Measurements from ENCODE around the gene PLSCR2.

PLSCR2 gene

GRCh38 chr3:146507331-146508120, 38.2 kb upstream of the PLSCR2 start:
- TF ChIP-seq NFRKB (IDR thresholded peaks at IDR 0.05) (no peak), FOXK2 (IDR thresholded peaks at IDR 0.05) (no peak)
- CTCF ChIA-PET, result no interaction called here
- POLR2A ChIA-PET, result no interaction called here
- DNase-seq (ENCODE audit: extremely low spot score), result no peak

GRCh38 chr3:146505516-146505915, 36.2 kb upstream of the PLSCR2 start:
- no peak for DNase-seq (ENCODE audit: extremely low spot score)
- CTCF ChIA-PET, result no interaction called here

GRCh38 chr3:146504498-146505197, 35.3 kb upstream of the PLSCR2 start:
- TF ChIP-seq HDGF (IDR thresholded peaks at IDR 0.05; ENCODE audit: borderline replicate concordance), result no peak

More at GRCh38 chr3:146505516-146505915, 36.2 kb upstream of the PLSCR2 start:
- no peak for TF ChIP-seq PKNOX1 (IDR thresholded peaks at IDR 0.05)
- no peak for TF ChIP-seq FOXM1 (IDR thresholded peaks at IDR 0.05; ENCODE audit: borderline replicate concordance)
- TF ChIP-seq L3MBTL2 (conservative IDR thresholded peaks at IDR 0.05), result no peak
- no peak for TF ChIP-seq SP1 (IDR thresholded peaks at IDR 0.05)
- TF ChIP-seq SUZ12 (IDR thresholded peaks at IDR 0.05), result no peak
- TF ChIP-seq CTBP1 (IDR thresholded peaks at IDR 0.05; ENCODE audit: borderline replicate concordance), result no peak
- no peak for TF ChIP-seq ZNF384 (IDR thresholded peaks at IDR 0.05)
- no peak for TF ChIP-seq FOXK2 (IDR thresholded peaks at IDR 0.05)
- TF ChIP-seq LEF1 (IDR thresholded peaks at IDR 0.05; ENCODE audit: borderline replicate concordance), result no peak
- no peak for TF ChIP-seq NFRKB (IDR thresholded peaks at IDR 0.05)
- TF ChIP-seq ELF4 (IDR thresholded peaks at IDR 0.05), result no peak
- no peak for TF ChIP-seq BHLHE40 (IDR thresholded peaks at IDR 0.05; ENCODE audit: borderline replicate concordance)
- no peak for TF ChIP-seq ARNT (IDR thresholded peaks at IDR 0.05)
- no peak for TF ChIP-seq HDGF (IDR thresholded peaks at IDR 0.05; ENCODE audit: borderline replicate concordance)
- no peak for TF ChIP-seq FOXA1 (IDR thresholded peaks at IDR 0.05)
- no peak for TF ChIP-seq TARDBP (IDR thresholded peaks at IDR 0.05)
- POLR2A ChIA-PET, result no interaction called here

GRCh38 chr3:146503461-146504202, 34.3 kb upstream of the PLSCR2 start:
- ChIA-PET CTCF (no interaction called here), POLR2A (no interaction called here)
- TF ChIP-seq ARNT (IDR thresholded peaks at IDR 0.05) (no peak), ZNF384 (IDR thresholded peaks at IDR 0.05) (no peak), FOXK2 (IDR thresholded peaks at IDR 0.05) (no peak), SUZ12 (IDR thresholded peaks at IDR 0.05) (no peak), TARDBP (IDR thresholded peaks at IDR 0.05) (no peak), FOXM1 (IDR thresholded peaks at IDR 0.05; ENCODE audit: borderline replicate concordance) (no peak), BHLHE40 (IDR thresholded peaks at IDR 0.05; ENCODE audit: borderline replicate concordance) (no peak), CTBP1 (IDR thresholded peaks at IDR 0.05; ENCODE audit: borderline replicate concordance) (no peak), L3MBTL2 (conservative IDR thresholded peaks at IDR 0.05) (no peak), HDGF (IDR thresholded peaks at IDR 0.05; ENCODE audit: borderline replicate concordance) (no peak), LEF1 (IDR thresholded peaks at IDR 0.05; ENCODE audit: borderline replicate concordance) (no peak)

More at GRCh38 chr3:146504498-146505197, 35.3 kb upstream of the PLSCR2 start:
- ChIA-PET CTCF (no interaction called here), POLR2A (no interaction called here)
- DNase-seq (ENCODE audit: extremely low spot score), result no peak

GRCh38 chr3:146502887-146503460, 33.6 kb upstream of the PLSCR2 start:
- ChIA-PET CTCF (no interaction called here), POLR2A (no interaction called here)
- no peak for DNase-seq (ENCODE audit: extremely low spot score)
- TF ChIP-seq TARDBP (IDR thresholded peaks at IDR 0.05), result no peak
- TF ChIP-seq CTBP1 (IDR thresholded peaks at IDR 0.05; ENCODE audit: borderline replicate concordance), result no peak
- TF ChIP-seq FOXM1 (IDR thresholded peaks at IDR 0.05; ENCODE audit: borderline replicate concordance), result no peak
- no peak for TF ChIP-seq ZNF384 (IDR thresholded peaks at IDR 0.05)
- TF ChIP-seq L3MBTL2 (conservative IDR thresholded peaks at IDR 0.05), result no peak
- TF ChIP-seq PKNOX1 (IDR thresholded peaks at IDR 0.05), result no peak

More at GRCh38 chr3:146503461-146504202, 34.3 kb upstream of the PLSCR2 start:
- DNase-seq (ENCODE audit: extremely low spot score), result no peak

- ChIA-PET POLR2A (no interaction called here), CTCF (no interaction called here)
- no peak for DNase-seq (ENCODE audit: extremely low spot score)
- TF ChIP-seq SP1 (IDR thresholded peaks at IDR 0.05) (no peak), CTBP1 (IDR thresholded peaks at IDR 0.05; ENCODE audit: borderline replicate concordance) (no peak), NFRKB (IDR thresholded peaks at IDR 0.05) (no peak), PKNOX1 (IDR thresholded peaks at IDR 0.05) (no peak), HDGF (IDR thresholded peaks at IDR 0.05; ENCODE audit: borderline replicate concordance) (no peak), LEF1 (IDR thresholded peaks at IDR 0.05; ENCODE audit: borderline replicate concordance) (no peak), FOXA1 (IDR thresholded peaks at IDR 0.05) (no peak), L3MBTL2 (conservative IDR thresholded peaks at IDR 0.05) (no peak), SUZ12 (IDR thresholded peaks at IDR 0.05) (no peak), FOXK2 (IDR thresholded peaks at IDR 0.05) (no peak), FOXM1 (IDR thresholded peaks at IDR 0.05; ENCODE audit: borderline replicate concordance) (no peak), ARNT (IDR thresholded peaks at IDR 0.05) (no peak), BHLHE40 (IDR thresholded peaks at IDR 0.05; ENCODE audit: borderline replicate concordance) (no peak), ELF4 (IDR thresholded peaks at IDR 0.05) (no peak), TARDBP (IDR thresholded peaks at IDR 0.05) (no peak), ZNF384 (IDR thresholded peaks at IDR 0.05) (no peak)
Measured at GRCh38 chr3:146501752-146502151, 32.4 kb upstream of the PLSCR2 start.
